H1 (cell line): ENCODE measurements around the gene LIN28B. TPM values are rescaled to one million over a fixed set of nuclear protein-coding genes. Genes with fewer than 3 reads are reported as not detected.

Experiments used
- CTCF ChIA-PET: fragments of 300-600 bp; sonication (Branson Sonifier 250); formaldehyde crosslinking; loops from one replicate; lab custom pipeline; 2021; ENCODE audit not compliant: partially characterized antibody; lab: Charles Lee
- POLR2A ChIA-PET: fragments of 300-600 bp; sonication (Branson Sonifier 250); formaldehyde crosslinking; loops from one replicate; lab custom pipeline; 2021; ENCODE audit warnings: inconsistent platforms; ENCODE audit not compliant: partially characterized antibody; lab: Charles Lee
- DNase-seq, 2 experiments: peaks; one replicate each; pipeline versions ENCODE4 v3.0.0 to v3.0.0-alpha.2; 2010 to 2022; ENCODE audit warnings: low spot score in 2 of 2, low read depth in 1 of 2, mixed read lengths in 1 of 2
- FAIRE-seq: peaks from 2 replicates; lab custom pipeline; 2011; peaks lifted over from hg19 to GRCh38; lab: Jason Lieb, UNC
- H2AFZ ChIP-seq: 2 replicates; pipeline ENCODE4 v1.8.1; 2012; ENCODE audit warnings: low read length, inconsistent platforms
- H2AK5ac ChIP-seq: 2 replicates; pipeline ENCODE4 v1.6.1; 2013; ENCODE audit warnings: low read depth, low read length
- H2BK120ac ChIP-seq: replicated peaks from 2 replicates; pipeline ENCODE3; 2013; ENCODE audit warnings: low read depth, low read length, inconsistent platforms
- H2BK12ac ChIP-seq: 2 replicates; pipeline ENCODE4 v1.6.1; 2013; ENCODE audit warnings: low read depth, low read length
- H2BK15ac ChIP-seq: 2 replicates; pipeline ENCODE4 v1.6.1; 2013; ENCODE audit warnings: low read length
- H2BK20ac ChIP-seq: 2 replicates; pipeline ENCODE4 v1.6.1; 2013; ENCODE audit warnings: low read length
- H2BK5ac ChIP-seq: 2 replicates; pipeline ENCODE4 v1.6.1; 2013; ENCODE audit warnings: low read depth, low read length
- H3K14ac ChIP-seq: 2 replicates; pipeline ENCODE4 v1.6.1; 2013; ENCODE audit warnings: inconsistent platforms; ENCODE audit not compliant: insufficient read length
- H3K18ac ChIP-seq: 2 replicates; pipeline ENCODE4 v1.6.1; 2013; ENCODE audit warnings: low read length; ENCODE audit errors: extremely low read depth
- H3K23ac ChIP-seq: 2 replicates; pipeline ENCODE4 v1.6.1; 2013; ENCODE audit warnings: inconsistent platforms; ENCODE audit not compliant: insufficient read length
- H3K23me2 ChIP-seq: 2 replicates; pipeline ENCODE4 v1.6.1; 2013; ENCODE audit warnings: low read depth, low read length
- H3K27ac ChIP-seq: 2 replicates; pipeline ENCODE4 v1.6.1; 2011; ENCODE audit warnings: low read depth, low read length, inconsistent platforms
- H3K27me3 ChIP-seq, 4 experiments: replicated peaks in 1 of 4; 1 replicate in 1 of 4; 2 replicates in 3 of 4; pipeline versions ENCODE4 v1.6.1 to v1.8.1; 2011 to 2013; ENCODE audit warnings: low read length in 3 of 4, mild to moderate bottlenecking in 3 of 4, inconsistent platforms in 2 of 4, mixed read lengths in 2 of 4, moderate library complexity in 1 of 4; ENCODE audit not compliant: control insufficient read depth in 3 of 4, insufficient read depth in 3 of 4; ENCODE audit errors: extremely low read depth in 1 of 4
- H3K36me3 ChIP-seq, 4 experiments: 2 replicates each; pipeline versions ENCODE4 v1.6.1 to v1.8.1; 2011 to 2013; ENCODE audit warnings: mild to moderate bottlenecking in 4 of 4, low read length in 3 of 4, moderate library complexity in 2 of 4, control low read depth in 1 of 4, inconsistent platforms in 1 of 4; ENCODE audit not compliant: insufficient read depth in 4 of 4, control insufficient read depth in 2 of 4
- H3K4ac ChIP-seq: replicated peaks from 2 replicates; pipeline ENCODE3; 2013; ENCODE audit warnings: low read length, low read depth, mixed read lengths, inconsistent platforms; ENCODE audit not compliant: insufficient read length
- H3K4me1 ChIP-seq, 4 experiments: replicated peaks in 1 of 4; 1 replicate in 1 of 4; 2 replicates in 3 of 4; pipeline versions ENCODE4 v1.6.1 to v1.8.1; 2011 to 2013; ENCODE audit warnings: low read length in 3 of 4, inconsistent platforms in 2 of 4, mixed read lengths in 1 of 4; ENCODE audit not compliant: insufficient read depth in 4 of 4, control insufficient read depth in 3 of 4
- H3K4me2 ChIP-seq, 2 experiments: 2 replicates each; pipeline versions ENCODE4 v1.6.1 to v1.8.1; 2011 to 2013; ENCODE audit warnings: low read depth in 2 of 2, low read length in 2 of 2, control low read depth in 1 of 2, inconsistent platforms in 1 of 2, mild to moderate bottlenecking in 1 of 2; ENCODE audit not compliant: insufficient read depth in 1 of 2
- H3K4me3 ChIP-seq, 4 experiments: fragments of 200-600, 300-600 bp in 1 of 4; sonication (generic), shearing (Covaris generic), sonication (Bioruptor Twin) in 1 of 4; 2 replicates each; pipeline versions ENCODE4 v1.5.1 to v1.8.1; 2011 to 2016; ENCODE audit warnings: low read length in 4 of 4, low read depth in 3 of 4, control low read depth in 2 of 4, inconsistent platforms in 2 of 4, mild to moderate bottlenecking in 2 of 4, mixed read lengths in 1 of 4, moderate library complexity in 1 of 4; ENCODE audit not compliant: insufficient read depth in 2 of 4; ENCODE audit errors: extremely low read depth in 1 of 4
- H3K56ac ChIP-seq: replicated peaks from 2 replicates; pipeline ENCODE3; 2013; ENCODE audit warnings: low read depth, mild to moderate bottlenecking, mixed read lengths, low read length, inconsistent platforms; ENCODE audit not compliant: insufficient read length
- H3K79me1 ChIP-seq: 2 replicates; pipeline ENCODE4 v1.6.1; 2013; ENCODE audit warnings: low read depth, low read length, control low read depth
- H3K79me2 ChIP-seq, 2 experiments: 2 replicates each; pipeline versions ENCODE4 v1.6.1 to v1.8.1; 2012 to 2013; ENCODE audit warnings: low read length in 2 of 2, mild to moderate bottlenecking in 2 of 2, inconsistent platforms in 1 of 2; ENCODE audit not compliant: insufficient read depth in 2 of 2, control insufficient read depth in 1 of 2
- H3K9ac ChIP-seq, 4 experiments: replicated peaks in 1 of 4; 1 replicate in 1 of 4; 2 replicates in 3 of 4; pipeline versions ENCODE4 v1.6.1 to v1.8.1; 2011 to 2013; ENCODE audit warnings: low read depth in 3 of 4, low read length in 3 of 4, control low read depth in 2 of 4, mild to moderate bottlenecking in 2 of 4, moderate library complexity in 2 of 4, inconsistent platforms in 1 of 4; ENCODE audit errors: extremely low read depth in 1 of 4
- H3K9me3 ChIP-seq, 2 experiments: 2 replicates each; pipeline versions ENCODE4 v1.6.1 to v1.8.1; 2012 to 2013; ENCODE audit warnings: mild to moderate bottlenecking in 2 of 2, moderate library complexity in 2 of 2, control low read depth in 1 of 2, inconsistent platforms in 1 of 2, low read depth in 1 of 2, low read length in 1 of 2, mixed read lengths in 1 of 2; ENCODE audit not compliant: insufficient read depth in 2 of 2
- H4K20me1 ChIP-seq, 2 experiments: replicated peaks in 1 of 2; 2 replicates each; pipeline versions ENCODE3 to v1.8.1; 2011 to 2013; ENCODE audit warnings: inconsistent platforms in 2 of 2, low read length in 2 of 2, mild to moderate bottlenecking in 1 of 2; ENCODE audit not compliant: insufficient read depth in 2 of 2, control insufficient read depth in 1 of 2
- H4K5ac ChIP-seq: 2 replicates; pipeline ENCODE4 v1.6.1; 2013; ENCODE audit warnings: low read length, low read depth, mixed read lengths, inconsistent platforms; ENCODE audit not compliant: insufficient read length
- H4K8ac ChIP-seq: 2 replicates; pipeline ENCODE4 v1.8.0; 2013; ENCODE audit warnings: mild to moderate bottlenecking, moderate library complexity, low read length, inconsistent platforms; ENCODE audit not compliant: insufficient read depth; ENCODE audit errors: extremely low read depth
- H4K91ac ChIP-seq: replicated peaks from 2 replicates; pipeline ENCODE3; 2013; ENCODE audit warnings: low read length, mixed read lengths, inconsistent platforms; ENCODE audit not compliant: insufficient read length
- BRCA1 ChIP-seq: IDR thresholded peaks from 2 replicates; pipeline ENCODE4 v1.6.1; 2012; ENCODE audit warnings: low read depth, low read length, improper control_type of control experiment
- CHD2 ChIP-seq: IDR thresholded peaks from 2 replicates; pipeline ENCODE4 v1.6.1; 2012; ENCODE audit warnings: low read length, improper control_type of control experiment
- EZH2 ChIP-seq: fragments of 200-600 bp; sonication (generic); IDR thresholded peaks from 2 replicates; pipeline ENCODE4 v1.7.1; 2012; ENCODE audit warnings: low read depth, mild to moderate bottlenecking, moderate library complexity, low read length, inconsistent platforms; ENCODE audit not compliant: severe bottlenecking
- KDM4A ChIP-seq: IDR thresholded peaks from one replicate; pipeline ENCODE4 v1.7.1; 2012; ENCODE audit warnings: low read depth, mild to moderate bottlenecking, moderate library complexity, low read length, inconsistent platforms; ENCODE audit not compliant: severe bottlenecking
- SIN3A ChIP-seq, 2 experiments: IDR thresholded peaks in 1 of 2; conservative IDR thresholded peaks in 1 of 2; 2 replicates each; pipeline ENCODE4 v1.6.1; 2011 to 2012; ENCODE audit warnings: low read length in 2 of 2, improper control_type of control experiment in 1 of 2, low read depth in 1 of 2, mild to moderate bottlenecking in 1 of 2
- SP4 ChIP-seq: IDR thresholded peaks from 2 replicates; pipeline ENCODE4 v1.6.1; 2012; ENCODE audit warnings: low read length, inconsistent platforms
- SRF ChIP-seq: IDR thresholded peaks from 2 replicates; pipeline ENCODE4 v1.6.1; 2011; ENCODE audit warnings: mild to moderate bottlenecking, low read depth, low read length, moderate library complexity
- ZNF274 ChIP-seq: IDR thresholded peaks from 2 replicates; pipeline ENCODE4 v1.7.0; 2012; ENCODE audit warnings: low read length, borderline replicate concordance; ENCODE audit errors: extremely low read depth
- WGBS, 2 experiments: shearing (Covaris generic) in 1 of 2; methylation state at CpG; one replicate each; pipeline versions ENCODE4 v1.1.6 to v1.1.7; 2013 to 2015; ENCODE audit warnings: low lambda C conversion rate in 2 of 2, mixed read lengths in 2 of 2, inconsistent platforms in 1 of 2, low coverage in 1 of 2, missing lambda C conversion rate in 1 of 2; ENCODE audit not compliant: insufficient replicate concordance in 2 of 2, insufficient coverage in 1 of 2, insufficient read length in 1 of 2; ENCODE audit errors: extremely low coverage in 1 of 2, missing lambda C conversion rate in 1 of 2; 5-methylcytosine and 5-hydroxymethylcytosine counted together
- polyA plus RNA-seq, 7 experiments: library from polyadenylated mRNA; depleted of rRNA in 3 of 7; stranded (reverse) in 5 of 7; unstranded in 2 of 7; fragments of >200 nt in 5 of 7; fragments of 200-250 nt in 2 of 7; gene quantifications; 1 replicate in 5 of 7; 2 replicates in 1 of 7; 4 replicates in 1 of 7; pipeline versions ENCODE4 v1.2.1 to v1.2.3, GENCODE V29; 2011 to 2013; ENCODE audit warnings: missing spikeins in 2 of 7, mixed read lengths in 2 of 7
- total RNA-seq: library from RNA; stranded (reverse); fragmentation: NEBNext Ultra II Directional; extraction: Animal tissue kit (Norgen Biotek cat#: 25700); gene quantifications from 2 replicates; pipeline ENCODE4 v1.2.1, GENCODE V29; 2021
- TF ChIP-seq, protein P1 (sequence below): IDR thresholded peaks from 2 replicates; pipeline ENCODE4 v1.6.1; 2012; ENCODE audit warnings: inconsistent platforms
- TF ChIP-seq, protein P2 (sequence below), 3 experiments: IDR thresholded peaks; 1 replicate in 2 of 3; 2 replicates in 1 of 3; pipeline versions ENCODE4 v1.5.1 to v1.6.1; 2011; ENCODE audit warnings: low read length in 3 of 3, mild to moderate bottlenecking in 3 of 3, inconsistent platforms in 2 of 3, low read depth in 1 of 3, moderate library complexity in 1 of 3; ENCODE audit not compliant: insufficient read depth in 1 of 3; ENCODE audit errors: control extremely low read depth in 1 of 3

The LIN28B gene
- total and polyA plus RNA-seq, 2 of the 8 experiments (the other 6 are each of a cell fraction or from before 2014, with no cell fraction given), result 27.4 to 94.7 TPM

- Histone ChIP-seq H3K23ac (no peak overlapping the region), H4K8ac (no peak overlapping the region), H3K4me2 (no peak overlapping the region), H3K9ac (no peak overlapping the region), H3K4me1 (peaks cover 0 to 5% (median 2%) of the 10 kb centered on the region in 4 experiments; a peak in 3 of 7 replicates), H4K5ac (no peak overlapping the region), H3K36me3 (no peaks in the 10 kb centered on the region), H3K27me3 (no peaks in the 10 kb centered on the region), H2BK120ac (no peak overlapping the region), H4K91ac (no peak overlapping the region), H3K4ac (no peak overlapping the region), H2BK20ac (no peak overlapping the region), H3K79me1 (no peaks in the 10 kb centered on the region), H2AFZ (no peak overlapping the region), H3K27ac (no peak overlapping the region), H3K14ac (no peak overlapping the region), H2BK12ac (no peak overlapping the region), H2AK5ac (no peak overlapping the region), H3K9me3 (no peaks in the 10 kb centered on the region), H2BK5ac (no peak overlapping the region), H2BK15ac (no peak overlapping the region), H3K79me2 (no peaks in the 10 kb centered on the region), H3K23me2 (no peaks in the 10 kb centered on the region), H4K20me1 (no peaks in the 10 kb centered on the region), H3K18ac (no peak overlapping the region), H3K4me3 (no peak overlapping the region), H3K56ac (no peak overlapping the region)
- POLR2A ChIA-PET, result interaction anchor here (1.1 kb wide), 1 partner anchor 26 kb away, joined by 4 read pairs; no protein-coding TSS in a partner anchor
- TF ChIP-seq SRF, result no peak
- no peak for TF ChIP-seq SP4
- TF ChIP-seq KDM4A, result no peak
- TF ChIP-seq, protein P1, sequence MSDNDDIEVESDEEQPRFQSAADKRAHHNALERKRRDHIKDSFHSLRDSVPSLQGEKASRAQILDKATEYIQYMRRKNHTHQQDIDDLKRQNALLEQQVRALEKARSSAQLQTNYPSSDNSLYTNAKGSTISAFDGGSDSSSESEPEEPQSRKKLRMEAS, result no peak
- TF ChIP-seq, protein P2, sequence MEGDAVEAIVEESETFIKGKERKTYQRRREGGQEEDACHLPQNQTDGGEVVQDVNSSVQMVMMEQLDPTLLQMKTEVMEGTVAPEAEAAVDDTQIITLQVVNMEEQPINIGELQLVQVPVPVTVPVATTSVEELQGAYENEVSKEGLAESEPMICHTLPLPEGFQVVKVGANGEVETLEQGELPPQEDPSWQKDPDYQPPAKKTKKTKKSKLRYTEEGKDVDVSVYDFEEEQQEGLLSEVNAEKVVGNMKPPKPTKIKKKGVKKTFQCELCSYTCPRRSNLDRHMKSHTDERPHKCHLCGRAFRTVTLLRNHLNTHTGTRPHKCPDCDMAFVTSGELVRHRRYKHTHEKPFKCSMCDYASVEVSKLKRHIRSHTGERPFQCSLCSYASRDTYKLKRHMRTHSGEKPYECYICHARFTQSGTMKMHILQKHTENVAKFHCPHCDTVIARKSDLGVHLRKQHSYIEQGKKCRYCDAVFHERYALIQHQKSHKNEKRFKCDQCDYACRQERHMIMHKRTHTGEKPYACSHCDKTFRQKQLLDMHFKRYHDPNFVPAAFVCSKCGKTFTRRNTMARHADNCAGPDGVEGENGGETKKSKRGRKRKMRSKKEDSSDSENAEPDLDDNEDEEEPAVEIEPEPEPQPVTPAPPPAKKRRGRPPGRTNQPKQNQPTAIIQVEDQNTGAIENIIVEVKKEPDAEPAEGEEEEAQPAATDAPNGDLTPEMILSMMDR (IDR thresholded peaks at IDR 0.05; ENCODE audit: control extremely low read depth in 1 of 3, insufficient read depth in 1 of 3, low read depth in 1 of 3, low read length in 3 of 3), result no peak
- TF ChIP-seq ZNF274, result no peak
- TF ChIP-seq CHD2, result no peak
- TF ChIP-seq EZH2, result no peak
- no peak for TF ChIP-seq BRCA1
- no peak for TF ChIP-seq SIN3A (conservative IDR thresholded peaks at IDR 0.05 in 1 of 2, IDR thresholded peaks at IDR 0.05 in 1 of 2; ENCODE audit: low read depth in 1 of 2, low read length in 2 of 2)
- CTCF ChIA-PET, result interaction anchor here (1.6 kb wide), 1 partner anchor 9 kb away, joined by 3 read pairs; no protein-coding TSS in a partner anchor
- FAIRE-seq (no peak), DNase-seq (no peak)
- WGBS, 2 experiments, result 90% methylated on average over 5 of the region's 5 CpGs; no CpG with 5 or more reads in 1 of the 2 experiments
Observed at GRCh38 chr6:104929353-104929752, 27.6 kb upstream of the LIN28B start.
